NB4 (cell line): ENCODE measurements around the gene CATSPERB.
"Not testable (repeated sequence)": the region's sequence is repeated elsewhere in the genome, so short reads cannot be mapped to it uniquely, and the experiment has no call there.

ENCODE experiments used
- DNase-seq: peaks from one replicate; pipeline ENCODE4 v3.0.0; 2010; ENCODE audit warnings: low read depth
- H3K4me3 ChIP-seq: one replicate; pipeline ENCODE4 v1.5.1; 2011; ENCODE audit warnings: mild to moderate bottlenecking, low read depth, low read length, moderate library complexity
- MYC ChIP-seq: IDR thresholded peaks from 2 replicates; pipeline ENCODE4 v1.6.1; 2011; ENCODE audit warnings: low read depth, low read length
- POLR2A ChIP-seq: IDR thresholded peaks from 2 replicates; pipeline ENCODE4 v1.6.1; 2011; ENCODE audit warnings: mild to moderate bottlenecking; ENCODE audit not compliant: insufficient read length; ENCODE audit errors: extremely low read depth
- TF ChIP-seq, protein P1 (sequence below): IDR thresholded peaks from 2 replicates; pipeline ENCODE4 v1.6.1; 2011; ENCODE audit warnings: low read depth, low read length
- TF ChIP-seq, protein P2 (sequence below): IDR thresholded peaks from one replicate; pipeline ENCODE4 v1.5.1; 2012; ENCODE audit warnings: low read depth, low read length

The CATSPERB gene

GRCh38 chr14:91545946-91546716, 185.8 kb downstream of the CATSPERB start:
- TF ChIP-seq MYC (no peak), POLR2A (no peak)
- TF ChIP-seq, protein P1, sequence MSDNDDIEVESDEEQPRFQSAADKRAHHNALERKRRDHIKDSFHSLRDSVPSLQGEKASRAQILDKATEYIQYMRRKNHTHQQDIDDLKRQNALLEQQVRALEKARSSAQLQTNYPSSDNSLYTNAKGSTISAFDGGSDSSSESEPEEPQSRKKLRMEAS: no peak
- TF ChIP-seq, protein P2, sequence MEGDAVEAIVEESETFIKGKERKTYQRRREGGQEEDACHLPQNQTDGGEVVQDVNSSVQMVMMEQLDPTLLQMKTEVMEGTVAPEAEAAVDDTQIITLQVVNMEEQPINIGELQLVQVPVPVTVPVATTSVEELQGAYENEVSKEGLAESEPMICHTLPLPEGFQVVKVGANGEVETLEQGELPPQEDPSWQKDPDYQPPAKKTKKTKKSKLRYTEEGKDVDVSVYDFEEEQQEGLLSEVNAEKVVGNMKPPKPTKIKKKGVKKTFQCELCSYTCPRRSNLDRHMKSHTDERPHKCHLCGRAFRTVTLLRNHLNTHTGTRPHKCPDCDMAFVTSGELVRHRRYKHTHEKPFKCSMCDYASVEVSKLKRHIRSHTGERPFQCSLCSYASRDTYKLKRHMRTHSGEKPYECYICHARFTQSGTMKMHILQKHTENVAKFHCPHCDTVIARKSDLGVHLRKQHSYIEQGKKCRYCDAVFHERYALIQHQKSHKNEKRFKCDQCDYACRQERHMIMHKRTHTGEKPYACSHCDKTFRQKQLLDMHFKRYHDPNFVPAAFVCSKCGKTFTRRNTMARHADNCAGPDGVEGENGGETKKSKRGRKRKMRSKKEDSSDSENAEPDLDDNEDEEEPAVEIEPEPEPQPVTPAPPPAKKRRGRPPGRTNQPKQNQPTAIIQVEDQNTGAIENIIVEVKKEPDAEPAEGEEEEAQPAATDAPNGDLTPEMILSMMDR: no peak
- no peak for DNase-seq
- H3K4me3 ChIP-seq: no peak overlapping the region

GRCh38 chr14:91545204-91545603, 186.7 kb downstream of the CATSPERB start:
- no peak for TF ChIP-seq MYC
- no peak for TF ChIP-seq POLR2A
- TF ChIP-seq, protein P1: no peak
- TF ChIP-seq, protein P2: no peak
- DNase-seq: no peak
- no peak overlapping the region for H3K4me3 ChIP-seq

- H3K4me3 ChIP-seq: no peak overlapping the region
- DNase-seq: no peak
- TF ChIP-seq, protein P1: no peak
- no peak for TF ChIP-seq POLR2A
Measured at GRCh38 chr14:91536327-91536726, 195.6 kb downstream of the CATSPERB start.

DNA sequence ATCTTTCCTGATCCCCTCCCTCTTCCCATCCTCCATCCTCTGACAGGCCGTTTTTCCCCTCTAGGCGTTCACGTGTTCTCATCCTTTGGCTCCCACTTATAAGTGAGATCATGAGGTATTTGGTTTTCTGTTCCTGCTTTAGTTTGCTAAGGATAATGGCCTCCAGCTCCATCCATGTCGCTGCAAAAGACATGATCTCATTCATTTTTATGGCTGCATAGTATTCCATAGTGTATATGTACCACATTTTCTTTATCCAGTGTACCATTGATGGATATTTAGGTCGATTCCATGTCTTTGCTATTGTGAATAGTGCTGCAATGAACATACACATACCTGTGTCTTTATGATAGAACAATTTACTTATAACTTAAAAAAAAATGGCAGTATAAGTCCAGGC, 197.8 kb downstream of the CATSPERB start:
- not testable (repeated sequence) for H3K4me3 ChIP-seq, DNase-seq

- no peak for DNase-seq
- TF ChIP-seq MYC (no peak), POLR2A (no peak)
- TF ChIP-seq, protein P1: no peak
- TF ChIP-seq, protein P2: no peak
Measured at GRCh38 chr14:91533623-91534022, 198.3 kb downstream of the CATSPERB start.

More at GRCh38 chr14:91533623-91534022, 198.3 kb downstream of the CATSPERB start:
- no peak overlapping the region for H3K4me3 ChIP-seq
